Loucy (cell line): Measurements from ENCODE around the gene CDC73.

Experiments used
- H2AFZ ChIP-seq: fragments of 200-600 bp; sonication (generic); 2 replicates; pipeline ENCODE4 v1.6.0; 2016; ENCODE audit warnings: antibody characterized with exemption, mild to moderate bottlenecking, low read length, moderate library complexity
- H3F3A ChIP-seq: fragments of 200-600 bp; 2 replicates; pipeline ENCODE4 v1.6.0; 2016; ENCODE audit warnings: antibody characterized with exemption, low read depth, mild to moderate bottlenecking
- H3K27me3 ChIP-seq: fragments of 200-600 bp; sonication (generic); 2 replicates; pipeline ENCODE4 v1.6.1; 2014; ENCODE audit warnings: low read length, mild to moderate bottlenecking; ENCODE audit not compliant: insufficient read depth, poor library complexity, severe bottlenecking
- H3K36me3 ChIP-seq: fragments of 200-600 bp; sonication (generic); 2 replicates; pipeline ENCODE4 v1.6.1; 2016; ENCODE audit warnings: low read length; ENCODE audit not compliant: insufficient read depth
- H3K4me1 ChIP-seq: fragments of 200-600 bp; sonication (generic); 2 replicates; pipeline ENCODE4 v1.5.1; 2014; ENCODE audit warnings: low read length, mild to moderate bottlenecking; ENCODE audit not compliant: insufficient read depth, poor library complexity, severe bottlenecking
- H3K4me2 ChIP-seq: fragments of 200-600 bp; sonication (generic); 2 replicates; pipeline ENCODE4 v1.6.0; 2014; ENCODE audit warnings: antibody characterized with exemption, low read length, low read depth, mild to moderate bottlenecking; ENCODE audit not compliant: poor library complexity, severe bottlenecking
- H3K4me3 ChIP-seq: fragments of 200-600 bp; sonication (generic); 2 replicates; pipeline ENCODE4 v1.5.1; 2014; ENCODE audit warnings: low read length, mild to moderate bottlenecking, mixed read lengths; ENCODE audit not compliant: poor library complexity, severe bottlenecking
- H3K79me2 ChIP-seq: fragments of 200-600 bp; sonication (generic); 2 replicates; pipeline ENCODE4 v1.6.1; 2014; ENCODE audit warnings: low read length; ENCODE audit not compliant: insufficient read depth
- H3K9ac ChIP-seq: fragments of 200-600 bp; sonication (generic); 2 replicates; pipeline ENCODE4 v1.6.0; 2014; ENCODE audit warnings: mild to moderate bottlenecking, low read depth, low read length, moderate library complexity; ENCODE audit not compliant: poor library complexity, severe bottlenecking
- H3K9me2 ChIP-seq: fragments of 200-600 bp; sonication (generic); replicated peaks from 2 replicates; pipeline ENCODE4 v1.6.1; 2016; ENCODE audit warnings: low read depth, low read length, mixed read lengths
- H3K9me3 ChIP-seq: fragments of 200-600 bp; sonication (generic); 2 replicates; pipeline ENCODE4 v1.6.1; 2014; ENCODE audit warnings: mild to moderate bottlenecking, antibody characterized with exemption, low read length, low read depth; ENCODE audit not compliant: insufficient read depth
- H4K20me1 ChIP-seq: fragments of 200-600 bp; sonication (generic); 2 replicates; pipeline ENCODE4 v1.6.0; 2014; ENCODE audit warnings: antibody characterized with exemption, low read length, mild to moderate bottlenecking; ENCODE audit not compliant: insufficient read depth, poor library complexity, severe bottlenecking
- EZH2phosphoT487 ChIP-seq: fragments of 200-600 bp; IDR thresholded peaks from 2 replicates; pipeline ENCODE4 v1.6.1; 2018; ENCODE audit warnings: antibody characterized with exemption, mild to moderate bottlenecking, moderate library complexity, borderline replicate concordance
- TF ChIP-seq, protein P1 (sequence below): fragments of 200-600 bp; sonication (generic); conservative IDR thresholded peaks from 2 replicates; pipeline ENCODE4 v1.5.1; 2014; ENCODE audit warnings: mild to moderate bottlenecking, antibody characterized with exemption, low read length

CDC73 gene

DNA sequence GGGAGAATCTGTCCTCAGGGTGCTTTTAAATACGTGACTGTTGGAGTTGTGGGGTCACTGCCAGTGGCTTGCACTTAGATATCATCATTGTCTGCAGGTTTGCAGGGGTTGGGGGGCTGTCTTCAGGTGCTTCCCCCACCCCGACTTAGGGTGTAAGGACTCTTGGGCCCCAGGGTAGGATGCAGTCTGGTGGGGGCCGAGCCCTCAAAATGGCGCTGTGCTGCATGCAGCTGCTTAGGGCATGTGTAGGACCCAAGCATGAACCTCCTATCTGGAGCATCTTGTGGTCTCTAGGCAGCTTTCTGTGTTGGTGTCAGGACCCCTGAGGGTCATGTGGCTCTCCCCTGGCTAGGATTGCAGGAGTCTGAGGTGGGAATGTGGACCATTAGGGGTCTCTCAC is 120.2 kb downstream of the CDC73 start:
- Histone ChIP-seq H4K20me1 (peaks cover 4% of the 10 kb centered on the region), H3K4me1 (peaks cover 5% of the 10 kb centered on the region), H3F3A (no peaks in the 10 kb centered on the region), H3K9me3 (no peaks in the 10 kb centered on the region), H3K36me3 (peaks cover 24% of the 10 kb centered on the region; the same call in 1 of the 2 replicates), H3K79me2 (no peaks in the 10 kb centered on the region; the same call in 1 of the 2 replicates), H3K4me3 (no peak overlapping the region), H3K27me3 (no peaks in the 10 kb centered on the region), H3K4me2 (no peak overlapping the region), H3K9ac (no peak overlapping the region), H3K9me2 (no peaks in the 10 kb centered on the region), H2AFZ (no peak overlapping the region)
- TF ChIP-seq, protein P1, sequence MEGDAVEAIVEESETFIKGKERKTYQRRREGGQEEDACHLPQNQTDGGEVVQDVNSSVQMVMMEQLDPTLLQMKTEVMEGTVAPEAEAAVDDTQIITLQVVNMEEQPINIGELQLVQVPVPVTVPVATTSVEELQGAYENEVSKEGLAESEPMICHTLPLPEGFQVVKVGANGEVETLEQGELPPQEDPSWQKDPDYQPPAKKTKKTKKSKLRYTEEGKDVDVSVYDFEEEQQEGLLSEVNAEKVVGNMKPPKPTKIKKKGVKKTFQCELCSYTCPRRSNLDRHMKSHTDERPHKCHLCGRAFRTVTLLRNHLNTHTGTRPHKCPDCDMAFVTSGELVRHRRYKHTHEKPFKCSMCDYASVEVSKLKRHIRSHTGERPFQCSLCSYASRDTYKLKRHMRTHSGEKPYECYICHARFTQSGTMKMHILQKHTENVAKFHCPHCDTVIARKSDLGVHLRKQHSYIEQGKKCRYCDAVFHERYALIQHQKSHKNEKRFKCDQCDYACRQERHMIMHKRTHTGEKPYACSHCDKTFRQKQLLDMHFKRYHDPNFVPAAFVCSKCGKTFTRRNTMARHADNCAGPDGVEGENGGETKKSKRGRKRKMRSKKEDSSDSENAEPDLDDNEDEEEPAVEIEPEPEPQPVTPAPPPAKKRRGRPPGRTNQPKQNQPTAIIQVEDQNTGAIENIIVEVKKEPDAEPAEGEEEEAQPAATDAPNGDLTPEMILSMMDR, result no peak
- no peak for TF ChIP-seq EZH2phosphoT487

DNA sequence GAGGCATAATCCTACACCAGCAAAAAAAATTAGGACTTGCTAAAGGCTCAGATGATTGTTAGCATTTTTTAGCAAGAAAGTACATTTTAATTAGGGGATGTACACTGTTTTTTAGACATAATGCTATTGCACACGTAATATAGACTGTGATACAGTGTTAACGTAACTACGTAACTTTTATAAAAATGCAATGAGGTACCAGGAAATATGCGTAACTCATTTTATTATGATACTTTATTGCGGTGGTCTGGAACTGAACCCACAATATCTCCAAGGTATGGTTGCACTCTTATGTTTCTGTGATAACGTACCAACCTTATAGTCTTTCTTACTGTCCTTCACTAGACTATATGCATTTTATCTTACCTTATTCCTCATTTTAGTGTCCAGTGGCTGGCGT is 127.4 kb downstream of the CDC73 start:
- Histone ChIP-seq H3K79me2 (no peaks in the 10 kb centered on the region), H3K9ac (no peak overlapping the region), H2AFZ (no peak overlapping the region), H3F3A (no peaks in the 10 kb centered on the region), H3K4me1 (no peaks in the 10 kb centered on the region), H3K36me3 (peaks cover 42% of the 10 kb centered on the region), H3K27me3 (no peaks in the 10 kb centered on the region), H3K4me3 (no peak overlapping the region), H4K20me1 (no peaks in the 10 kb centered on the region), H3K9me2 (no peaks in the 10 kb centered on the region), H3K4me2 (no peak overlapping the region), H3K9me3 (peaks cover 10% of the 10 kb centered on the region; the same call in 1 of the 2 replicates)
- TF ChIP-seq EZH2phosphoT487, result no peak
- TF ChIP-seq, protein P1, result no peak

DNA sequence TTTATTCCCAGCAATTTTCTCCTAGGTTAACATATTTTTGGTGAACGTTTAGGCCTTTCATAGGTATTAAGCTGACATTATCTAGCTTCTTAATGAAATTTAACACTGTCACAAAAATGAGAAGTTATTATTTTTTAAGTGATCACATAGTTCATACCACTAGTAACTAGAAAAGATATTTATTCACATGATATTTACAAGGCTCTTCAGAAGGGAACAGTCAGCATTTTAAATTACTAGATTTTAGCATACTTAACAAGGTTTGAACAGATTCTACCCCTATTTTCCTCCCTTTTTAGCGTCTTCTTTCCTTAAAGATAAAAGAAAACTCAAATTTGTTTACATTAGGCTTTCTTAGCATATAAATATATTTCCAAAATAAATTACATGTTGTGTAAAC is 130.1 kb downstream of the CDC73 start:
- no peaks in the 10 kb centered on the region for H3F3A ChIP-seq
- H3K27me3 ChIP-seq, result no peaks in the 10 kb centered on the region
- no peaks in the 10 kb centered on the region for H3K9me2 ChIP-seq
- H3K4me2 ChIP-seq, result no peak overlapping the region
- H3K36me3 ChIP-seq, result peaks cover 35% of the 10 kb centered on the region
- TF ChIP-seq EZH2phosphoT487, result no peak
- TF ChIP-seq, protein P1, result no peak
- peaks cover 10% of the 10 kb centered on the region; the same call in 1 of the 2 replicates for H3K9me3 ChIP-seq
- no peak overlapping the region for H2AFZ ChIP-seq
- H3K4me3 ChIP-seq, result no peak overlapping the region
- H3K79me2 ChIP-seq, result no peaks in the 10 kb centered on the region
- no peaks in the 10 kb centered on the region for H3K4me1 ChIP-seq
- H3K9ac ChIP-seq, result no peak overlapping the region
- no peaks in the 10 kb centered on the region for H4K20me1 ChIP-seq
